Stomach (tissue), 9 donors: Measurements from ENCODE around the gene IFT57. TPM values are rescaled to one million over a fixed set of nuclear protein-coding genes. Genes with fewer than 3 reads are reported as not detected.

ENCODE experiments used
- DNase-seq, 2 donors: peaks; one replicate each; pipeline versions ENCODE4 v3.0.0 to v3.0.0-alpha.2; 2013 to 2019
- H3K27ac ChIP-seq, 5 donors: fragments of 200-600 bp in 4 of 5; sonication (generic) in 4 of 5; one replicate each; pipeline ENCODE4 v1.5.1; 2013 to 2019; ENCODE audit warnings: mild to moderate bottlenecking in 1 of 5, moderate library complexity in 1 of 5
- H3K27me3 ChIP-seq, 3 donors: fragments of 200-600 bp; sonication (generic); one replicate each; pipeline ENCODE4 v1.5.1; 2017 to 2019; ENCODE audit warnings: mixed run types in 1 of 3
- H3K36me3 ChIP-seq, 4 donors: fragments of 200-600 bp; sonication (generic); 1 replicate in 3 of 4; 2 replicates in 1 of 4; pipeline ENCODE4 v1.5.1; 2016 to 2019
- H3K4me1 ChIP-seq, 4 donors: fragments of 200-600 bp; sonication (generic); one replicate each; pipeline ENCODE4 v1.5.1; 2016 to 2019
- H3K4me3 ChIP-seq, 4 donors: fragments of 200-600 bp; sonication (generic) in 3 of 4; one replicate each; pipeline ENCODE4 v1.5.1; 2016 to 2019; ENCODE audit warnings: mild to moderate bottlenecking in 1 of 4
- H3K9me3 ChIP-seq, 4 donors: fragments of 200-600 bp; sonication (generic); one replicate each; pipeline ENCODE4 v1.5.1; 2016 to 2019
- CTCF ChIP-seq, 7 experiments: fragments of 450-650 bp in 4 of 7; fragments of 200-600 bp in 3 of 7; sonication (generic) in 3 of 7; IDR thresholded peaks; one replicate each; pipeline ENCODE4 v1.5.1; 2016 to 2019; ENCODE audit warnings: antibody characterized with exemption in 7 of 7, control low read depth in 2 of 7, mild to moderate bottlenecking in 1 of 7
- EP300 ChIP-seq: sonication (generic); formaldehyde crosslinking; IDR thresholded peaks from one replicate; pipeline ENCODE4 v1.6.1; 2017; ENCODE audit warnings: antibody characterized with exemption
- POLR2A ChIP-seq, 4 donors: fragments of 450-650 bp; IDR thresholded peaks; one replicate each; pipeline ENCODE4 v1.6.1; 2016; ENCODE audit warnings: antibody characterized with exemption in 4 of 4, control low read depth in 2 of 4, mild to moderate bottlenecking in 1 of 4, moderate library complexity in 1 of 4
- POLR2AphosphoS5 ChIP-seq, 3 donors: sonication (generic); formaldehyde crosslinking; IDR thresholded peaks; one replicate each; pipeline ENCODE4 v1.6.1; 2016; ENCODE audit warnings: antibody characterized with exemption in 3 of 3
- WGBS, 5 donors: extraction: QIAGEN DNeasy Blood & Tissue Kit in 3 of 5; methylation state at CpG; one replicate each; pipeline versions ENCODE4 v1.1.5 to v1.1.7; 2013 to 2018; 5-methylcytosine and 5-hydroxymethylcytosine counted together
- intact Hi-C: fragments of 100-400 bp; cut with DNase I; formaldehyde crosslinking; loops from one replicate; pipeline ENCODE4 v1.15.1; 2023; ENCODE audit warnings: low total_unique reads
- polyA plus RNA-seq, 3 donors: library from polyadenylated mRNA; stranded (reverse); fragments of 200-250 nt; gene quantifications; one replicate each; pipeline ENCODE4 v1.2.3, GENCODE V29; 2013
- total RNA-seq, 5 donors: library from RNA; depleted of rRNA; stranded (reverse); fragments of >200 nt; gene quantifications; one replicate each; pipeline versions ENCODE4 v1.1.0 to v1.2.3, GENCODE V29; 2014 to 2016
- donor health status: healthy with polysubstance abuse.
- donor health status: Bipolar disorder and iron deficiency.
- donor health status: healthy.

IFT57 gene
- total and polyA plus RNA-seq, 8 donors, result 15.6 to 118 (median 36.7) TPM

- Histone ChIP-seq H3K36me3 (peaks cover under 1 to 30% (median 16%) of the 10 kb centered on the region in 4 donors), H3K4me1 (peaks cover 0 to 5% (median 0%) of the 10 kb centered on the region in 4 donors), H3K27ac (no peak overlapping the region), H3K9me3 (peaks cover 0 to 11% (median 0%) of the 10 kb centered on the region in 4 donors), H3K4me3 (no peak overlapping the region), H3K27me3 (no peaks in the 10 kb centered on the region)
- DNase-seq, result no peak
- WGBS, 5 donors, result 94 to 97% (median 97%) methylated on average over 3 of the region's 3 CpGs
- intact Hi-C loops, result no loop called here
- TF ChIP-seq CTCF (IDR thresholded peaks at IDR 0.05), result no peak
- TF ChIP-seq POLR2A (IDR thresholded peaks at IDR 0.05), result no peak
- TF ChIP-seq EP300, result no peak
- no peak for TF ChIP-seq POLR2AphosphoS5 (IDR thresholded peaks at IDR 0.05)
Observed at GRCh38 chr3:108184824-108185223, 37.4 kb downstream of the IFT57 start.

GRCh38 chr3:108183971-108184370 lies 38.3 kb downstream of the IFT57 start:
- H3K36me3 ChIP-seq, result peaks cover 0 to 22% (median 11%) of the 10 kb centered on the region in 4 donors
- TF ChIP-seq POLR2AphosphoS5 (IDR thresholded peaks at IDR 0.05) (no peak), POLR2A (IDR thresholded peaks at IDR 0.05) (no peak), EP300 (no peak), CTCF (IDR thresholded peaks at IDR 0.05) (no peak)
- DNase-seq, result no peak
- intact Hi-C loops, result no loop called here
- peaks cover 0 to 5% (median under 1%) of the 10 kb centered on the region in 4 donors for H3K4me1 ChIP-seq
- H3K4me3 ChIP-seq, result no peak overlapping the region
- peaks cover 0 to 11% (median 0%) of the 10 kb centered on the region in 4 donors for H3K9me3 ChIP-seq
- no peaks in the 10 kb centered on the region for H3K27me3 ChIP-seq
- WGBS, 5 donors, result 92 to 99% (median 95%) methylated on average over 2 of the region's 2 CpGs
- H3K27ac ChIP-seq, result no peak overlapping the region

GRCh38 chr3:108183181-108183580 lies 39.0 kb downstream of the IFT57 start:
- no peak for DNase-seq
- WGBS, 5 donors, result 68 to 77% (median 70%) methylated on average over 1 of the region's 1 CpG
- Histone ChIP-seq H3K4me1 (peaks cover 0 to 5% (median 2%) of the 10 kb centered on the region in 4 donors), H3K27me3 (no peaks in the 10 kb centered on the region), H3K36me3 (peaks cover 0 to 22% (median 11%) of the 10 kb centered on the region in 4 donors), H3K4me3 (no peak overlapping the region), H3K9me3 (peaks cover 0 to 11% (median 0%) of the 10 kb centered on the region in 4 donors), H3K27ac (no peak overlapping the region)
- TF ChIP-seq POLR2AphosphoS5 (IDR thresholded peaks at IDR 0.05) (no peak), CTCF (IDR thresholded peaks at IDR 0.05) (no peak), POLR2A (IDR thresholded peaks at IDR 0.05) (no peak), EP300 (no peak)
- intact Hi-C loops, result no loop called here

- WGBS, 5 donors, result 64 to 84% (median 80%) methylated on average over 1 of the region's 1 CpG
- H3K27me3 ChIP-seq, result no peaks in the 10 kb centered on the region
- intact Hi-C loops, result no loop called here
- TF ChIP-seq CTCF (IDR thresholded peaks at IDR 0.05), result no peak
- H3K36me3 ChIP-seq, result peaks cover 0 to 17% (median 8%) of the 10 kb centered on the region in 4 donors
- no peak for DNase-seq
- peaks cover 0 to 11% (median 0%) of the 10 kb centered on the region in 4 donors for H3K9me3 ChIP-seq
- H3K4me1 ChIP-seq, result peaks cover 0 to 5% (median 2%) of the 10 kb centered on the region in 4 donors
- no peak overlapping the region for H3K4me3 ChIP-seq
- no peak overlapping the region for H3K27ac ChIP-seq
Observed at GRCh38 chr3:108182339-108182738, 39.9 kb downstream of the IFT57 start.
